AG09319 (cell line): Measurements from ENCODE around the gene SLC30A7.

ENCODE experiments used
- DNase-seq: peaks from one replicate; pipeline ENCODE4 v3.0.0-alpha.2; 2010; ENCODE audit warnings: low read depth; ENCODE audit errors: extremely low read depth
- TF ChIP-seq, protein P1 (sequence below): IDR thresholded peaks from 2 replicates; pipeline ENCODE4 v1.5.1; 2011; ENCODE audit warnings: low read depth, mild to moderate bottlenecking, inconsistent platforms, low read length, moderate library complexity

The SLC30A7 gene

GRCh38 chr1:100862591-100862990 lies 33.3 kb upstream of the SLC30A7 start:
- TF ChIP-seq, protein P1, sequence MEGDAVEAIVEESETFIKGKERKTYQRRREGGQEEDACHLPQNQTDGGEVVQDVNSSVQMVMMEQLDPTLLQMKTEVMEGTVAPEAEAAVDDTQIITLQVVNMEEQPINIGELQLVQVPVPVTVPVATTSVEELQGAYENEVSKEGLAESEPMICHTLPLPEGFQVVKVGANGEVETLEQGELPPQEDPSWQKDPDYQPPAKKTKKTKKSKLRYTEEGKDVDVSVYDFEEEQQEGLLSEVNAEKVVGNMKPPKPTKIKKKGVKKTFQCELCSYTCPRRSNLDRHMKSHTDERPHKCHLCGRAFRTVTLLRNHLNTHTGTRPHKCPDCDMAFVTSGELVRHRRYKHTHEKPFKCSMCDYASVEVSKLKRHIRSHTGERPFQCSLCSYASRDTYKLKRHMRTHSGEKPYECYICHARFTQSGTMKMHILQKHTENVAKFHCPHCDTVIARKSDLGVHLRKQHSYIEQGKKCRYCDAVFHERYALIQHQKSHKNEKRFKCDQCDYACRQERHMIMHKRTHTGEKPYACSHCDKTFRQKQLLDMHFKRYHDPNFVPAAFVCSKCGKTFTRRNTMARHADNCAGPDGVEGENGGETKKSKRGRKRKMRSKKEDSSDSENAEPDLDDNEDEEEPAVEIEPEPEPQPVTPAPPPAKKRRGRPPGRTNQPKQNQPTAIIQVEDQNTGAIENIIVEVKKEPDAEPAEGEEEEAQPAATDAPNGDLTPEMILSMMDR = no peak
- no peak for DNase-seq

DNA sequence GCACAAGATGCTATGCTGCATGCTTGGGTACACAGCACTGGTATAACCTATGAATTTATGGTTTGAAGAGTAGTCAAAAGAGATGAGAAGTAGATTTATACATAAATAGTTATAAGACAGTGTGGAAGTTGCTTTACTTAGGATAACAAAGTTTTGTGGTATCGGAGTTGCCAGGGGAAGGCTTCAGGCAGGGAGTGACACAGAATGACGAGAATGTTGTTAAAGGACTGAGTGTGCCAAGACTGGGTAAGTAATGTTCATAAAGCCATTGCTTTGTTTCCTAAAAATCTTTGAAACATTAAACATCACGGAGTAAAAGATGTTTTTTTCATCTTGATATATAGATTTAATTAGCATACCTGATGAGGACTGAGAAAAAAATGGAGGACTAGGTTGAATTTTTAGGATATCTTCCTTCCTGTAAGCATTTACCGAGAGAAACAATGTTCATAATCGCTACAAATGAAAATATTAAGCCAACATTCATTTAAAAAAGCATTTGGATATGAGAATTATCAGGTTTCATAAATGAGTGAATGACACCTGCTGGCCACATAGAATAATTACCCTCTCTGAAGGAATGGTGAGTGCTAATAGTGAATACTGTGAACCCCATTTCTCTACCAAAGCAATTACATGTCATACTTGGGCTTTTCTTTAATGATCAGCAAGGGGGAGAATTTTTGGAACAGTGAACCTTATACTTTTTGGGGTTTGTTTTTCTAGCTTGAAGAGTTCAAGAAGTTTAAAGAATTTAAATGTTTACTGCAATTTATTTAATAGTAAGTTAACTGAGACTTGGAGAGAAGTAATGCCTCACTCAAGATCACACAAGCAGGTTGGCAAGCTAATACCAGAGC lies 29.6 kb upstream of the SLC30A7 start:
- TF ChIP-seq, protein P1 = peak; percentile 50
- peak; percentile 44 for DNase-seq

DNA sequence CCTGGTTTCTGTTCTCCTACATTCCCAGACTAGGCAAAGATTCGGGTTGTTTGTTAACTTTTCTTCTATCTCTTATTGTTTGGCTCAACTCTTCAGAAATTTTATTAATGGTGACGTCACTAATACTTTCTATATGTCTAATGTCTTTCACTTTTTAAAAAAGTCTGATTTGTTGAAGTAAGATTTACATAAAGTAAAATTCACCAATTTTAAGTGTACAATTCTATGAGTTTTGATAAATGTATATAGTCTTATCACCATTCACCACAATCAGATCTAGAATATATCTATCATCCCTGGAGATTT lies 29.0 kb upstream of the SLC30A7 start:
- TF ChIP-seq, protein P1 = no peak
- DNase-seq = no peak

- peak; percentile 15 for DNase-seq
- TF ChIP-seq, protein P1 = peak; percentile 45
Observed at GRCh38 chr1:100868364-100868995, 27.4 kb upstream of the SLC30A7 start.

- DNase-seq = no peak
- TF ChIP-seq, protein P1 = no peak
Observed at GRCh38 chr1:100869996-100870395, 25.9 kb upstream of the SLC30A7 start.

DNA sequence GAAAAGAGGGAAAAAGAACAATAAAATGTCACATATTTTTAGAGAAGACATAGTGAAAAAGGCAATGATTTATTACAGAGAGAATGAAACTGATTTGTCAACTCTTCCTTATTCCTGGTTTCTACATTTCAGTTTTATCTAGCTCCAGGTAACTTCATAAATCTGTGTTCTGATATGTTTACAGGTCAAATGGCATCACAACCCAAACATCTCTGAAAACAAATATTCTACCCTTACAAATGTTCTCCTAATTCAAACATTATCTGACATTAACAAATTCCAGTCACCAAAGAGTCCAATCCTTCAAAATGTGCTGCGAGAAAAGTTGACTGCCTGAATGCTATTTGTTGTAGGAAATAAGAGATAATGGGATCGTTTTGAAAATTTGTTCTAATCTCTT lies 21.5 kb upstream of the SLC30A7 start:
- no peak for DNase-seq
- TF ChIP-seq, protein P1 = no peak

- no peak for DNase-seq
- TF ChIP-seq, protein P1 = no peak
Observed at GRCh38 chr1:100875228-100875627, 20.7 kb upstream of the SLC30A7 start.
